ENCODE results near the gene TSPAN4.

GRCh38 chr11:808427-809286 is 34.0 kb upstream of the TSPAN4 start:
- TF ChIP-seq POLR2A (IDR thresholded peaks at IDR 0.05) (no peak), CTCF (IDR thresholded peaks at IDR 0.05 in 4 of 5, conservative IDR thresholded peaks at IDR 0.05 in 1 of 5) (no peak)

All from gastrocnemius medialis (tissue), 4 donors.